ENCODE results near the gene DOCK1.

The DOCK1 gene

DNA sequence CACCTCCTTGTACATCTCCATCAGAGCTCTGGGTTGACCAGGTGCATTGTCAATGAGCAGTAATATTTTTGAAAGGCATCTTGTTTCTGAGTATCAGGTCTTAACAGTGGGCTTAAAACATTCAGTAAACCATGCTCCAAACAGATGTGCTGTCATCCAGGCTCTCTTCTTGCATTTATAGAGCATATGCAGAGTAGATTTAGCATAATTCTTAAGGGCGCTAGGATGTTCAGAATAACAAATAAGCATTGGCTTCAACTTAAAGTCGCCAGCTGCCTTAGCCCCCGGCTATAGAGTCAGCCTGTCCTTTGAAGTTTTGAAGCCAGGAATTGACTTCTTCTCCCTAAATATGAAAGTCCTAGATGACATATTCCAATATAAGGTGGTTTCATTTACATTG lies 421.7 kb downstream of the DOCK1 start:
- DNase-seq = no peak

DNA sequence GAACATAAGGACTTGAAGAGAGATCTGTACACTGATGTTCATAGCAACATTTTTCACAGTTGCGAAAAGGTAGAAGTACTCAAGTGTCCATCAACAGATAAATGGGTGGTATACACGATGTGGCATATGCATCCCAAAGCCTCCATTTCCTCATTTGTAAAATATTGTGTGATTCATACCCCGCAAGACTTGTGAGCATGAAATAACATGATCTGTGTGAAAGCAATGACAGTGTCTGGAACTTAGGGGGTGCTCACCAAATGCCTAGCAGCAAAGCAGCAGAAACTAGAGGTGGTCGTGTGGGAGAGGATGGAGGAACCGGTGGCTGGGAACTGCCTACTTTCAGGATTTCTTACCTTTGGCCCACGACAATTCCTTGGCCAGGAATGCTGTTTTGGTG lies 426.5 kb downstream of the DOCK1 start:
- DNase-seq = no peak

DNA sequence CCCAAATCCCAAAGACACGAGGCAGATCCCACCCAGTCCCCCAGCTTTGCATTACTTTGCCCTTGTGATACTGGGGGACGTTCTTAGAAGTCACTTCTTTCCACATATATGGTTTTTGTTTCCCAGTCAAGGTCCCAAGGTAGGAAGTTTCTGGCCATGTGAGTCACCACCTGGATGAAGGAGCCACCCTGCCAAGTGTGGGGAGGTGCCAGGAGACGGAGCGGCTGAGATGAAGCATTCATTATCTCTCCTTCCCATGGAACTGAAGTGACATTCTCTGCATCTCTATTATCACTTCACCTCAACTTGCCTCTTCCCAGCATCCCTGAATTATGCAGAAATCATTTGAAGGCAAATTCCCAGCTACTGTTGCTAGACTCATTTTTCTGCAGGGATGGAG lies 427.4 kb downstream of the DOCK1 start:
- DNase-seq = no peak

GRCh38 chr10:127337801-127338200 lies 432.6 kb downstream of the DOCK1 start:
- no peak for DNase-seq

DNA sequence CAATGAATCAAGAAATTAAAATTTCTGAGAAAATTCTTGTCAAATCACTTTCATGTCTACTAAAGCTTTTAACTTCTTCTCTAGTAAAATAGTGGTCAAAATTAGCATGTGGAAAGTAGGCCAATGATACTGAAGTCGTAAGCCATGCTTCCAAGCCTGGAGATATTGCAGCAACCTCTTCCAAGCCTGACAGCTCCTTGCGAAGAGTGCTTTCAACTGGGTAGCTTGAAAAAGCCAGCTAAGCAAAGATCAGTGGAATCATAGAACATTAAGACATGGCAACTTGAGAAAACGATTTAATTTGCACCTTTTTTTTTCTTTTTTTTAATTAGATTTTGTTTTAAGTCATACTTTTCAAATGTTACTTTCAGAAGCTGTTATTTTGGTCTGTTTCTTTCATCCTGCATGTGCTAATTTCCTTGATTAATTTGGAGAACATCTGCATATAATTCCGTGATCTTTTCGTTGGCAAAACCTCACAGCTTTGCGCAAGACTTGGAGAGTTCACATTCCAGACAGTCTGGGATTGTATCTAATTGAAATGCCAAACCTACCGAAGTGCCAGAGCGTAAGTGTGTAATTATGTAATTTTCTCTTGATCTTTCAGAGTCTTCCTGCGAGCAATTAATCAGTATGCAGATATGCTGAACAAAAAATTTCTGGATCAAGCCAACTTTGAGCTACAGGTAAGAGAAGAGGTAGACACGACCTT lies 433.3 kb downstream of the DOCK1 start:
- DNase-seq = no peak

DNA sequence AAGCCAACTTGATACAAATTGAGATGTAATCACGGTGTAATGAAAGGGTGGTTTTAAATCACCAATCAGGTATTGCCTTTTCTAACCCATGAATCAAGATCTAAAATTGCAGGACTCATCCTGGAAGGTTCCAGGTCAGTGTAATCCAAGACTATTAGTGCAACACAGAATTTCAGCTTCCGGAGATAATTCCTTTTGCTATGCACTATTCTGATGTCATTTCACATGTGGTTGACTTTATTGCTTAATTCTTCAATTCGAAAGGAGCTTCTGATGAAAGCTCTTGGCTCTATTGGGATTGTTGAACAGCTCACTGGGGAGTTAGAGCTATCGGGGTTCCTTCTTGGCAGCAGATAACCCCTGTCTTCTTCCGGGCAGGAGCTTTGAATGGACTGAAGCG lies 438.6 kb downstream of the DOCK1 start:
- no peak for DNase-seq

- DNase-seq = no peak
These were observed 439.1 kb downstream of the DOCK1 start for GRCh38 chr10:127344346-127344745.

- no peak for DNase-seq
These were observed 440.2 kb downstream of the DOCK1 start for GRCh38 chr10:127345231-127345965.

GRCh38 chr10:127346604-127347003 lies 441.4 kb downstream of the DOCK1 start:
- no peak for DNase-seq

- no peak for DNase-seq
These were observed 442.2 kb downstream of the DOCK1 start for GRCh38 chr10:127347202-127347959.

GRCh38 chr10:127349737-127350136 lies 444.5 kb downstream of the DOCK1 start:
- DNase-seq = no peak

GRCh38 chr10:127351542-127351941 lies 446.3 kb downstream of the DOCK1 start:
- no peak for DNase-seq

GRCh38 chr10:127353544-127353943 lies 448.3 kb downstream of the DOCK1 start:
- DNase-seq = no peak

- no peak for DNase-seq
These were observed 449.0 kb downstream of the DOCK1 start for GRCh38 chr10:127354255-127354654.

- DNase-seq = no peak
These were observed 449.8 kb downstream of the DOCK1 start for GRCh38 chr10:127354992-127355391.

- no peak for DNase-seq
These were observed 451.1 kb downstream of the DOCK1 start for GRCh38 chr10:127356360-127356759.

- no peak for DNase-seq
These were observed 452.0 kb downstream of the DOCK1 start for GRCh38 chr10:127357265-127357664.

DNA sequence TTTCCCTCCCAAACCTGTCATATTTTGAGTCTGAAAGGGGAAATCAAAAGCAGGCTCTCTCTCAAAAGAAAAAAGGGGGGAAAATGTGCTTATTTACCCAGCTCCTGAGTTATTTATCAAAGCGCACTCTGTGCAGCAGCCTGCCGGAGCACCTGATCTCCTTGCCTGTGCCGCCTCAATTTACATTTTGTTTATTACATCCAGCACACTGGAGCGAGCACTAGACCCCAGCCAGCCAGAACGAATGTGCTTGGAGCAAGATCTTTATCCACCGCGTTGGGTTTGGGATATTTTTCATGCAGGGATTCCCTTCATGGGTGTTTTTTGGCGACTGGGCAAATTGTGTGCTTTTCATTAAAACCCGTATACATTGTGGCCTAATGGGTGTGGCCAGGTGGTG lies 453.1 kb downstream of the DOCK1 start:
- DNase-seq = no peak

DNA sequence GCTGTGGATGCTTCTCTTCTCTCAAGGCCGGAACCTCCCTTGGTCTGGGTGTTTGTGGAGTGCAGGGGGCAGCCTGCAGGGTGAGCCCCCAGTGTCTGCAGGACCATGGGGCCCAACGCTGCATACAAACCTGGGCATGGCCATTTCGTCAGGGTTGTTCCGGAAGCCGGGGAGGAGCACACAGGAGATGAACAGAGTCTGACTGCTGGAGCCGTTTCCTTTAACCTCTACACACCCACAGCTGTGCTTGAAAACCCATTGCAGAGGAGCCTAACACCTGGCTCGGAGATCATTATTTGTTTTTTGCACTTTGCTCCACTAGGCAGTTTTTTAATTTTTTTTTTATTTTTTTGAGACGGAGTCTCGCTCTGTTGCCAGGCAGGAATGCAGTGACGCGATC lies 458.8 kb downstream of the DOCK1 start:
- DNase-seq = no peak

- DNase-seq = no peak
These were observed 462.9 kb downstream of the DOCK1 start for GRCh38 chr10:127368101-127368500.

- no peak for DNase-seq
These were observed 463.7 kb downstream of the DOCK1 start for GRCh38 chr10:127368929-127369328.

GRCh38 chr10:127370601-127371000 lies 465.4 kb downstream of the DOCK1 start:
- DNase-seq = no peak

DNA sequence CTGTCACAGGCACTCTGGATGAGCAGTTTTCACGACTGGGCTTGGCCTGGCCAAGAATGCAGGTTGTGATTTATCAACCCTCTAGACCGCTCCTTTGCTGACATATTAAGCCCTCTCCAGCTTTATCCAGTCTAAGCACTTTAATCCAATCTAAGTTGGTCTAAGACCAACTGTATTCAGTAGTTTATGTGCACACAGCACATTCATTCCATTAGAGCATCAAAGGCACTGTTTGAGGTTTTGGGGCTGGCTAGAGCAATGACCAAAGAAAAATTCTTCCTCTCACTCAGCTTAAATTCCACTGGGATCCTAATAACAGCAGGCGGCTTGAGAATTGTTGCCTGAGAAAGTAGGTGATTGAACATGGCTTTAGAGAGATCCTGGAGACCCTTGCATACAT lies 467.1 kb downstream of the DOCK1 start:
- DNase-seq = no peak
